ENCODE results near the gene PTAR1. TPM values are rescaled to one million over a fixed set of nuclear protein-coding genes. Genes with fewer than 3 reads are reported as not detected.

Gene PTAR1
- total RNA-seq, 4 donors from 2014 or later, result 63.3 to 90.9 (median 68.4) TPM

- TF ChIP-seq EP300 (IDR thresholded peaks at IDR 0.05) (no peak), POLR2A (IDR thresholded peaks at IDR 0.05) (no peak), CTCF (IDR thresholded peaks at IDR 0.05) (no peak)
- Histone ChIP-seq H3K4me1 (peaks cover 0 to 25% (median 3%) of the 10 kb centered on the region in 4 donors), H3K4me3 (no peak overlapping the region), H3K36me3 (no peaks in the 10 kb centered on the region), H3K27me3 (no peaks in the 10 kb centered on the region), H3K9me3 (no peaks in the 10 kb centered on the region), H3K27ac (peak overlapping the region in 1 of 4 donors; percentile 42)
- DNase-seq (ENCODE audit: low spot score in 2 of 2), result no peak
- whole genome bisulfite sequencing, 2 donors, result 38 to 64% methylated on average over 1 of the region's 1 CpG
These were observed 2.7 kb upstream of the PTAR1 start for GRCh38 chr9:69762527-69762926.

DNA sequence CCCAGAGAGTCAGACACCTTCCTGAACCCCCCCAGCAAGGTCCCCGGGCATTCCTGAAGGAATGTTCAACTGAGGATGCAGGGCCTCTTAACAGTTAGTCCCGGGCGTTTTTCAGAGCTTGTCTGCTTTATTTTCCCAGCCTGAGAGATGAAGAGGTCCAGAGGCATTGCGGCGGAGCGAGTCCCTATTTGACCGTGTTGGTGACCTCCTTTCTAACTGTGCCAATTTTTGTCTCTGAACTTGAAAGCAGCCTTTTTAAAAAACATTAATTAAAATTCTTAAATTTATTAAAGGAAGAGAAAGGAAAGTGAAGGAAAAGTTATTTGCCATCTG is 433 bp upstream of the PTAR1 start:
- H3K4me1 ChIP-seq, result peaks cover 0 to 47% (median 5%) of the 10 kb centered on the region in 4 donors
- H3K27me3 ChIP-seq, result no peaks in the 10 kb centered on the region
- 9 to 11% methylated on average over 7 of the region's 7 CpGs for WGBS, 2 donors
- DNase-seq (ENCODE audit: low spot score in 2 of 2), result peak in 1 of 2 donors; percentile 18
- H3K9me3 ChIP-seq, result no peaks in the 10 kb centered on the region
- peak overlapping the region; percentile 62 to 98 (median 94) for H3K4me3 ChIP-seq
- H3K27ac ChIP-seq, result peak overlapping the region; percentile 94 to 99 (median 98)
- H3K36me3 ChIP-seq, result no peaks in the 10 kb centered on the region
- no peak for TF ChIP-seq POLR2A (IDR thresholded peaks at IDR 0.05)
- no peak for TF ChIP-seq EP300 (IDR thresholded peaks at IDR 0.05)

DNA sequence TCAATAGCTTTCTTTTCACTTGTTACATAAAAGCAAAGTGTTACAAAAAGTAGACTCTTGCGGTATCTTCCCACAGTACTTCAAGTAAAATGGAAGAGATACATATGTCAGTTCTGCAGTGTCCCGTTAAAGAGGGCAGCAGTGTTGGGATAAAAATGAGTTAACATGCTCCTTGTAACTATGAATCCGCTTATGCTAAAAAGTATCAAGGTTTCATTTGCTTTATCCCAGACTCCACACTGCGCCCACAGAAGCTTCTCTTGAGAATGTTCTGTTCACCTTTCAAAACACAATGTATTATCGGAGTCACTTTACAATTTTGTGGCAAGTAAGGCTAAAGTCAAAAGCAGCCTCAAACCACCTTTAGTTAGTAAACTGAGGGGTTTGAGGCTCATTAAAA is 790 bp downstream of the PTAR1 start:
- no peak for TF ChIP-seq POLR2A (IDR thresholded peaks at IDR 0.05)
- no peak for TF ChIP-seq EP300 (IDR thresholded peaks at IDR 0.05)
- TF ChIP-seq CTCF (IDR thresholded peaks at IDR 0.05), result no peak
- peak overlapping the region; percentile 68 to 98 (median 94) for H3K4me3 ChIP-seq
- 1 to 2% methylated on average over 5 of the region's 5 CpGs for WGBS, 2 donors
- H3K27ac ChIP-seq, result peak overlapping the region; percentile 94 to 99 (median 98)
- H3K9me3 ChIP-seq, result no peaks in the 10 kb centered on the region
- no peaks in the 10 kb centered on the region for H3K36me3 ChIP-seq
- H3K27me3 ChIP-seq, result no peaks in the 10 kb centered on the region
- DNase-seq (ENCODE audit: low spot score in 2 of 2), result no peak
- H3K4me1 ChIP-seq, result peaks cover 0 to 49% (median 5%) of the 10 kb centered on the region in 4 donors

GRCh38 chr9:69757996-69758675 is 1.7 kb downstream of the PTAR1 start:
- Histone ChIP-seq H3K4me1 (peaks cover 0 to 57% (median 5%) of the 10 kb centered on the region in 4 donors), H3K27me3 (no peaks in the 10 kb centered on the region), H3K9me3 (no peaks in the 10 kb centered on the region), H3K4me3 (peak overlapping the region in 2 of 4 donors; percentile 13 to 96), H3K36me3 (no peaks in the 10 kb centered on the region), H3K27ac (peak overlapping the region in 1 of 4 donors; percentile 99)
- DNase-seq (ENCODE audit: low spot score in 2 of 2), result no peak
- no peak for TF ChIP-seq POLR2A (IDR thresholded peaks at IDR 0.05)
- no peak for TF ChIP-seq EP300 (IDR thresholded peaks at IDR 0.05)
- TF ChIP-seq CTCF (IDR thresholded peaks at IDR 0.05), result no peak
- whole genome bisulfite sequencing, 2 donors, result 37 to 47% methylated on average over 6 of the region's 6 CpGs

DNA sequence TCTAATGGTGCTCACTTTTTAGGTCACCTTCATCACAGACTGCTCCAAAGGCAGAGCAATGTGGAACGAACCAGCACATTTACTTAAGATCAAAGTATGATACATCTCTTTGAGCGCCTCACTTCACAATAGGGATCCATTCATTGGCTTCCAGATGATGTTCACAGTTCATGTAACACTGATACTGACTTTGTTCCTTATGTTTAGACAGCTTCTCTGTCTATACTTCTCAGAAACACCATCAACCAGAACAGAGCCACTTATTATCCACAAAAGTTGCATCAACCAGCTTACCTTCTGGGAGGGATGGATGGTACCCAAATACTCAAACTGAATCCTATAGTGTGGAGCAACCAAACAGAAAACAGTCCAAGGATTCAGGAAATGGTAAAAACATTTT is 4.6 kb downstream of the PTAR1 start:
- H3K27me3 ChIP-seq, result no peaks in the 10 kb centered on the region
- H3K4me1 ChIP-seq, result peaks cover 0 to 74% (median 11%) of the 10 kb centered on the region in 4 donors
- H3K9me3 ChIP-seq, result no peaks in the 10 kb centered on the region
- no peak for TF ChIP-seq CTCF (IDR thresholded peaks at IDR 0.05)
- TF ChIP-seq EP300 (IDR thresholded peaks at IDR 0.05), result no peak
- no peak for TF ChIP-seq POLR2A (IDR thresholded peaks at IDR 0.05)
- WGBS, 2 donors, result 86 to 95% methylated on average over 2 of the region's 2 CpGs
- H3K27ac ChIP-seq, result no peak overlapping the region
- no peak for DNase-seq (ENCODE audit: low spot score in 2 of 2)
- no peak overlapping the region for H3K4me3 ChIP-seq
- peaks cover 0 to 2% (median 0%) of the 10 kb centered on the region in 3 donors for H3K36me3 ChIP-seq

All from tibial nerve (tissue), 4 donors.